Colonic mucosa (tissue), 4 donors: ENCODE measurements around the gene SH2D7. TPM values are rescaled to one million over a fixed set of nuclear protein-coding genes. Genes with fewer than 3 reads are reported as not detected.
A peak's percentile ranks its signal among the peaks of the same experiment; 100 is the strongest.

Experiments used
- DNase-seq: peaks from one replicate; pipeline ENCODE4 v3.0.0-alpha.2; 2020
- H3K27ac ChIP-seq: fragments of 200-600 bp; one replicate; pipeline ENCODE4 v1.8.0; 2021
- H3K27me3 ChIP-seq: fragments of 200-600 bp; one replicate; pipeline ENCODE4 v1.8.0; 2021
- H3K36me3 ChIP-seq: fragments of 200-600 bp; one replicate; pipeline ENCODE4 v1.8.0; 2021
- H3K4me1 ChIP-seq: fragments of 200-600 bp; one replicate; pipeline ENCODE4 v1.8.0; 2021; ENCODE audit warnings: mild to moderate bottlenecking
- H3K4me3 ChIP-seq: fragments of 200-600 bp; one replicate; pipeline ENCODE4 v1.8.0; 2021
- H3K9ac ChIP-seq, 2 donors: one replicate each; pipeline ENCODE4 v1.7.0; 2013; ENCODE audit warnings: control low read depth in 2 of 2, low read depth in 2 of 2, low read length in 2 of 2
- H3K9me3 ChIP-seq: fragments of 200-600 bp; one replicate; pipeline ENCODE4 v1.8.0; 2021
- intact Hi-C: fragments of 100-400 bp; cut with DNase I; formaldehyde crosslinking; loops from one replicate; pipeline ENCODE4 v1.14.1; 2022
- total RNA-seq, 2 donors: library from RNA; stranded (reverse); fragmentation: NEBNext Ultra II Directional in 1 of 2; extraction: Animal tissue kit (Norgen Biotek cat#: 25700) in 1 of 2; gene quantifications; one replicate each; pipeline ENCODE4 v1.2.1, GENCODE V29; 2021
- TF ChIP-seq, protein P1 (sequence below): fragments of 200-600 bp; IDR thresholded peaks from one replicate; pipeline ENCODE4 v1.8.0; 2022; ENCODE audit warnings: antibody characterized with exemption, mild to moderate bottlenecking
- donor health status: healthy.
- donor health status: DM: no; HTN: no; CAD: no.
- donor health status: DM: no; HTN: no; CAD: no.

SH2D7 gene
- total RNA-seq, 2 donors from 2014 or later: 0.58 to 1.6 TPM

DNA sequence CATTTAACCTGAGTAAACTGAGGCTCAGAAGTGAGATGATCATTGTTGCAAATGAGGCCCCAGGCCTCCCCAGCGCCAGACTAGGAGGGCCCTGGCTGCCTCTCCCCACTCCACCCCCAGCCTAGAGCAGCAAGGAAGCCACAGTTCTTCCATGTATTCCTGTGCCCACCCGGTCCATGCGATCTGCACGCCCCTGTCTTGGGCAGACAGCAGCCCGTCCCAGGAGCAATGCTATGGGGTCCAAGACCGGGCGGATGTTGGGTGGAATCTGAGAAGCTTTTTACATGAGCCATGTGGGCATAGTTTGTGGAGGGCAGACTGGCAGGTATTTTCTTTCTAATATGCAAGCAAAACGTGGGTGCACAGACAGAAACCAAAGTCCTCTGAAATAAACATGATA lies 15.1 kb downstream of the SH2D7 start:
- intact Hi-C loops: loop anchor here (2.0 to 10.0 kb wide), 2 partner anchors 63 to 141 kb away; no protein-coding TSS in a partner anchor
- Histone ChIP-seq H3K4me3 (no peak overlapping the region), H3K4me1 (peaks cover 6% of the 10 kb centered on the region), H3K27me3 (no peaks in the 10 kb centered on the region), H3K9me3 (no peaks in the 10 kb centered on the region), H3K27ac (no peak overlapping the region), H3K9ac (no peak overlapping the region), H3K36me3 (no peaks in the 10 kb centered on the region)
- DNase-seq: no peak
- TF ChIP-seq, protein P1, sequence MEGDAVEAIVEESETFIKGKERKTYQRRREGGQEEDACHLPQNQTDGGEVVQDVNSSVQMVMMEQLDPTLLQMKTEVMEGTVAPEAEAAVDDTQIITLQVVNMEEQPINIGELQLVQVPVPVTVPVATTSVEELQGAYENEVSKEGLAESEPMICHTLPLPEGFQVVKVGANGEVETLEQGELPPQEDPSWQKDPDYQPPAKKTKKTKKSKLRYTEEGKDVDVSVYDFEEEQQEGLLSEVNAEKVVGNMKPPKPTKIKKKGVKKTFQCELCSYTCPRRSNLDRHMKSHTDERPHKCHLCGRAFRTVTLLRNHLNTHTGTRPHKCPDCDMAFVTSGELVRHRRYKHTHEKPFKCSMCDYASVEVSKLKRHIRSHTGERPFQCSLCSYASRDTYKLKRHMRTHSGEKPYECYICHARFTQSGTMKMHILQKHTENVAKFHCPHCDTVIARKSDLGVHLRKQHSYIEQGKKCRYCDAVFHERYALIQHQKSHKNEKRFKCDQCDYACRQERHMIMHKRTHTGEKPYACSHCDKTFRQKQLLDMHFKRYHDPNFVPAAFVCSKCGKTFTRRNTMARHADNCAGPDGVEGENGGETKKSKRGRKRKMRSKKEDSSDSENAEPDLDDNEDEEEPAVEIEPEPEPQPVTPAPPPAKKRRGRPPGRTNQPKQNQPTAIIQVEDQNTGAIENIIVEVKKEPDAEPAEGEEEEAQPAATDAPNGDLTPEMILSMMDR: no peak

DNA sequence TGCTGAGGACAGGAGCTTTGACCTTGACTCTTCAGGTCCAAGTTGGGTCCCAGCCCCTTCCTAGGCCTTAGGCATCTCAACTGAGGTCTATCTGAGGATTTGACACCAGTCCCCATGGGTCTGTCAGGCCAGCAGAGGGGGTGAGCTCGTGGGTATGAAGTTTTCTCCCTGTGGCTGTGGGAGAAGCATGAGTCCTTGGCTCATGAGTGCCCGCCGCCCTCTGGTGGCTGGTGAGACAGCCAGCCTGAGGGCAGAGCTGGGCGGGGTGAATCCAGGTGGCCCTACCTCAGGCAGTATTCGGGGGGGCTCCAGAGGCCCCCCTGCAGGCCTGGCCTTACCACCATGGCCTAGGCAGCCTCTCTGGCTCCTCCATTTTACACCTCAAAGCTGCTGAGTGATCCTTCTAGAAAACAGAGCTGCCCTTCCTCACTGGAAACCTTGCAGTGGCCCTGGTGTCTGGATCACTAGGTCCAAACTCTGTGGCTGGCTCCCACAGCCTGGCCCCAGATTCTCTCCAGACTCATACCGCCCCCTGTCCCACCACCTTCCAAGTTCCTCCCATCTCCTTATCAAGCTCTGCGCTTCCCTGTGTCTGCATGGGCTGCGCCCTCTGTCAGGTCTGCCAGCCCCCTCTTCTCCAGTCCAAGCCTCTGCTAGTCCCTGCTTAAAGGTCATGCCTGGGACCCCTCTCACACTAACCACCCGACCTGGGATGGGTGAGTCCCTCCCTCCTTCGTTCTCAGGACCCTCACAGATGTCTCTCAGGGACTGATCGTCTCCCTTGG lies 16.1 kb downstream of the SH2D7 start:
- Histone ChIP-seq H3K27me3 (no peaks in the 10 kb centered on the region), H3K36me3 (no peaks in the 10 kb centered on the region), H3K4me1 (peaks cover 1% of the 10 kb centered on the region), H3K9ac (no peak overlapping the region), H3K4me3 (no peak overlapping the region), H3K27ac (no peak overlapping the region), H3K9me3 (no peaks in the 10 kb centered on the region)
- DNase-seq: peak; percentile 87
- TF ChIP-seq, protein P1: peak; percentile 90
- intact Hi-C loops: loop anchor here (2.0 to 10.0 kb wide), 2 partner anchors 64 to 108 kb away; no protein-coding TSS in a partner anchor

DNA sequence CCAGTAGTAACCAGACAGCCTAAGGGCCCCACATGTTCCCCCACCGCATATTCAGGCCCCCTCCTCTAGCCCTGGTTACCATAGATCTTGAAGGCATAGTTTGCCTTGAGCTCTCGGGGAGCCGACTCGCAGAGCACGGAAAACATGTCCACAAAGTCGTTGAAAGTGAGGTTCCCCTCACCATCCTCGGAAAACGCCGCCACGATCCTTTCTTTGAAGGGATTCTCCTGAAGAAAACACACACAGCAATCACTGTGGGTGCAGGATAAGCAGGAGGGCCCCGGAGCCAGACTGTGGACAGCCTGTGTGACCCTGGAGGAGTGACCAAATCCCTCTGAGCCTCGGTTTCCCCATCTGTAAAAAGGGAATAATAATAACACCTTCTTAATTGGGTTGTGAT lies 16.8 kb downstream of the SH2D7 start:
- TF ChIP-seq, protein P1: no peak
- Histone ChIP-seq H3K9ac (no peak overlapping the region), H3K4me1 (no peaks in the 10 kb centered on the region), H3K36me3 (no peaks in the 10 kb centered on the region), H3K27me3 (no peaks in the 10 kb centered on the region), H3K27ac (no peak overlapping the region), H3K9me3 (no peaks in the 10 kb centered on the region), H3K4me3 (no peak overlapping the region)
- intact Hi-C loops: loop anchor here (2.0 to 10.0 kb wide), 2 partner anchors 64 to 108 kb away; no protein-coding TSS in a partner anchor
- DNase-seq: no peak

- no peak overlapping the region for H3K4me3 ChIP-seq
- H3K4me1 ChIP-seq: no peaks in the 10 kb centered on the region
- H3K9me3 ChIP-seq: no peaks in the 10 kb centered on the region
- H3K27ac ChIP-seq: no peak overlapping the region
- H3K27me3 ChIP-seq: no peaks in the 10 kb centered on the region
- intact Hi-C loops: no loop called here
- TF ChIP-seq, protein P1: no peak
- no peak overlapping the region for H3K9ac ChIP-seq
- H3K36me3 ChIP-seq: no peaks in the 10 kb centered on the region
- no peak for DNase-seq
These were observed 17.7 kb downstream of the SH2D7 start for GRCh38 chr15:78110096-78110495.

DNA sequence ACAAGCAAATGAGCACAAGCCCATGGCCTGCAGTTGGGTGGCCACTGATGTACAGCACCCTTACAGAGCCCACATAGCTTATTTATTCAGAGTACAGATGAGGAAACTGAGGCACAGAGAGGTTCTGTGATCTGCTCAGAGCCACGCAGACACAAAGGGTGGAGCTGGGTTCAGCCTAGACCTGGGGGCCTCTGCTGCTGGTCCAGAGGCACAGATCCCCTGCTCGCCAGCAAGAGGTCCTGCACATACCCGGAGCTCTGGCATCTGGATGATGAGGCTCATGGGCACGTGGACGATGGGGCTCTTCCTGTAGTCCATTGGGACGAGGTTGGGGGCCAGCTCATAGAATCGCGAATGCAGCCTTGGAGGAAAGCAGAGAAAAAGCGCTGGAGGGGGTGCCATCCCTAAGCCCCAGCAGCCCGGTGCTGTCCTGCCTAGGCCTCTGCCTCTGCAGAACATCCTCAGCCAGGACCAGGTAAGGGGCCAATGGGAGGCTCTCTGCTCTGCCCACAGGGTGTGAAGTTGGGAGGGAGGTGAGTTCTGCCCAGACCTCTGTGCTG lies 18.6 kb downstream of the SH2D7 start:
- TF ChIP-seq, protein P1: no peak
- intact Hi-C loops: no loop called here
- no peaks in the 10 kb centered on the region for H3K36me3 ChIP-seq
- no peak overlapping the region for H3K9ac ChIP-seq
- H3K27me3 ChIP-seq: no peaks in the 10 kb centered on the region
- H3K27ac ChIP-seq: no peak overlapping the region
- H3K4me1 ChIP-seq: no peaks in the 10 kb centered on the region
- H3K4me3 ChIP-seq: no peak overlapping the region
- H3K9me3 ChIP-seq: no peaks in the 10 kb centered on the region
- no peak for DNase-seq
